ENCODE data around the gene HSPB2.
A peak's percentile ranks its signal among the peaks of the same experiment; 100 is the strongest.
"Not testable (repeated sequence)": the region's sequence is repeated elsewhere in the genome, so short reads cannot be mapped to it uniquely, and the experiment has no call there.

HSPB2 gene

DNA sequence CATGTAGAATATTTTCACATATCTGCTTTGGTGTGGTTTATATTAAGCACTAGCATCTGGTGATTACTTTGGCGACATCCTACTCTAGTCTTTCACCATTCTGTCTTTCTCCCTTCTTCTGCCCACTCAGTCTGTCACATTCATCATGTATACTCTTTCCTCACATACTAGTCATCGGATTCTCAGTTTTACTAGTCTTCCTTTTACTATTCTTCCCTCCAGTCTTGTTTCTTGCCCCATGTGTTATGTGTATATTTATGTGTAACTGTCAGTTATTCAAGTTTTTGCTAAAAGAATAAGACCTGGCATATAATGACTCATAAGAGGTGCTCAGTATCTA is 20.0 kb downstream of the HSPB2 start:
- no peaks in the 10 kb centered on the region for H3K36me3 ChIP-seq (ENCODE audit: insufficient read depth, low read length)
- no peaks in the 10 kb centered on the region for H3K9me3 ChIP-seq (replicated peaks; ENCODE audit: low read length)
- H3K4me3 ChIP-seq (ENCODE audit: low read length) = no peak overlapping the region
- no peaks in the 10 kb centered on the region for H3K27me3 ChIP-seq (ENCODE audit: control insufficient read depth, insufficient read depth, low read length)
- no peak overlapping the region for H3K4me2 ChIP-seq (ENCODE audit: low read length)
- H3K9ac ChIP-seq (ENCODE audit: low read depth, low read length) = no peak overlapping the region
- H3K4me1 ChIP-seq (ENCODE audit: control insufficient read depth, insufficient read depth, low read length) = peaks cover 26% of the 10 kb centered on the region

DNA sequence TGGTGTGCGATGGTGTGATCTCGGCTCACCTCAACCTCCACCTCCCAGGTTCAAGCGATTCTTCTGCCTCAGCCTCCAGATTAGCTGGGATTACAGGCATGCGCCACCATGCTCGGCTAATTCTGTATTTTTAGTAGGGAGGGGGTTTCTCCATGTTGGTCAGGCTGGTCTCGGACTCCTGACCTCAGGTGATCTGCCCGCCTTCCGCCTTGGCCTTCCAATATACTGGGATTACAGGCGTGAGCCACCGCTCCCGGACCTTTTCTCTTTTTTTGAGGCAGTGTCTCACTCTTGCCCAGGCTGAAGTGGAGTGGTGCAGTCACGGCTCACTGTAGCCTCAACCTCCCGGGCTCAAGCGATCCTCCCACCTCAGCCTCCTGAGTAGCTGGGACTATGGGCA is 20.6 kb downstream of the HSPB2 start:
- H3K4me2 ChIP-seq (ENCODE audit: low read length); H3K36me3 ChIP-seq (ENCODE audit: insufficient read depth, low read length); H3K27me3 ChIP-seq (ENCODE audit: control insufficient read depth, insufficient read depth, low read length); H3K9ac ChIP-seq (ENCODE audit: low read depth, low read length); H3K4me3 ChIP-seq (ENCODE audit: low read length); H3K9me3 ChIP-seq (replicated peaks; ENCODE audit: low read length): not testable (repeated sequence)
- peaks cover 31% of the 10 kb centered on the region for H3K4me1 ChIP-seq (ENCODE audit: control insufficient read depth, insufficient read depth, low read length)

DNA sequence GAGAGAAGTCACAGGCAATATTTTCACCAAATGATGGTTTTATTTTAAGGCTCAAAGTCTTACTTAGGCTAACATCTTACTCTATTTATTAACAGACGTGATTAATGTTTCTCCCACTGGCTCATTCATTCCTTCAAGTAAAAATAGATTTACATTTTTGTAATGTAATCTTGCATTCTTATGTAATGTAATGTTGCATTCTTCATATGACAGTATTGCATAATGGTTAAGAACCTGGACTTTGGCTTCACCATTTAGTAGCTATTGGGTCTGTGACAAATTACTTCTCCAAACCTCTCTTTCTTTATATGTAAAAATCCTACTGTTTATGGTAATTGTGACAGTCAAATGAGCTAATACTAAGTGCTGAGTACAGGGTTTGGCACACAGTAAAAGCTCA is 21.3 kb downstream of the HSPB2 start:
- no peaks in the 10 kb centered on the region for H3K9me3 ChIP-seq (replicated peaks; ENCODE audit: low read length)
- H3K9ac ChIP-seq (ENCODE audit: low read depth, low read length) = no peak overlapping the region
- no peak overlapping the region for H3K4me2 ChIP-seq (ENCODE audit: low read length)
- H3K4me1 ChIP-seq (ENCODE audit: control insufficient read depth, insufficient read depth, low read length) = peaks cover 38% of the 10 kb centered on the region
- no peaks in the 10 kb centered on the region for H3K27me3 ChIP-seq (ENCODE audit: control insufficient read depth, insufficient read depth, low read length)
- H3K4me3 ChIP-seq (ENCODE audit: low read length) = no peak overlapping the region
- no peaks in the 10 kb centered on the region for H3K36me3 ChIP-seq (ENCODE audit: insufficient read depth, low read length)

DNA sequence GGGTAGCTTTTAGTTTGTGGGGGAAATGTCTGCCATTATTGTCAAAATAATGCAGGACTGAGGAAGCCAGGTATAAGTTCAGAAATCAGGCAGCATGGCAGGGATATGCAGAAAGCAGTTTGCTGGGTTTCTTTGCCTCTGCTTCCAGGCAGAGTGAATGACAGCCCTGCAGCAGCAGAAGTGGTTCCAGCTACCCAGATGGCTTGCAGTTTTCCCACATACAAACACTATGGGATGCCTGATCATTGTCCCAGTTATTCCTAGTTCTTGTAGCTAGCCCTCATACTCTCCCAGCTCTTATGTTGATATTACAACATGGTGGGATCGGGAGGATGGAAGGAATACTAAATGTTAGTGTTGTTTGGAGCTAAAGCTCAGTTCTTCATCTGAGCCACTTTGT is 21.8 kb downstream of the HSPB2 start:
- Histone ChIP-seq H3K27me3 (ENCODE audit: control insufficient read depth, insufficient read depth, low read length) (no peaks in the 10 kb centered on the region), H3K9me3 (replicated peaks; ENCODE audit: low read length) (no peaks in the 10 kb centered on the region), H3K9ac (ENCODE audit: low read depth, low read length) (no peak overlapping the region), H3K4me1 (ENCODE audit: control insufficient read depth, insufficient read depth, low read length) (peaks cover 42% of the 10 kb centered on the region), H3K36me3 (ENCODE audit: insufficient read depth, low read length) (no peaks in the 10 kb centered on the region), H3K4me3 (ENCODE audit: low read length) (no peak overlapping the region), H3K4me2 (ENCODE audit: low read length) (no peak overlapping the region)

DNA sequence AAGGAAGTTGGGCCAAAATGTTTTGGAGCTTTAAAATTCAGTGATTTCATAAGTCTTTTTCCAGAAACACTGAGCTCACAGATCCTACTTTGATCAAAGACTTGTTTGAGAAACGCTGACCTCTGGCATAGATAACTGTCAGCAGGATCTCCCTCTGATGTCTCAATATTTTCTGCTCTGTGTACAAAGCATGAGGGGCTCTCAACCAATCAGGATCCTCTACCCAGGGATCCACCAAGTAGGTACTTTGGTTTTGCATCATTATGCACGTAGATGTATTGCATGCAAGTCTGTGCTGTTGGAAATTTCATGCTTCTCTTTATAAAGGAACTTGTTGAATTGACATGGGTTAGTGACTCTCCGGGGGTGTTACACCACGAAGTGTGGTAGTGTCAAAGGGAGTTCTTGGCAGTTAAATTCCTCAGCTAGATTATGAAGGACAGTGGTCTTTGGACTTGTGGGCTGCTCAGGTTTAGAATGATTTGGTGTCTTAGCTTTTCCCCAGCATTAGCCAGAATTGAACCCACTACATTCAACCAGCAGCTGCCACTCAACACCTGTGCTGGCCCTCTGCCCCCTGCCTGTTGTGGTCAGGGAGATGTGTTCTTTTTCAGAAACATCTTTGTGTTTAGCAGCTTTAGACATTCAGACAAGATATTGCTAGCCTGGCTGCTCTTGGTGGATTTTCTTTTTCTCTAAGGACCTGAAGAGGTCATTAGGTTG is 22.9 kb downstream of the HSPB2 start:
- Histone ChIP-seq H3K9ac (ENCODE audit: low read depth, low read length) (peak overlapping the region; percentile 64), H3K4me2 (ENCODE audit: low read length) (peak overlapping the region; percentile 89), H3K36me3 (ENCODE audit: insufficient read depth, low read length) (no peaks in the 10 kb centered on the region), H3K4me1 (ENCODE audit: control insufficient read depth, insufficient read depth, low read length) (peaks cover 54% of the 10 kb centered on the region), H3K27me3 (ENCODE audit: control insufficient read depth, insufficient read depth, low read length) (no peaks in the 10 kb centered on the region), H3K9me3 (replicated peaks; ENCODE audit: low read length) (no peaks in the 10 kb centered on the region), H3K4me3 (ENCODE audit: low read length) (no peak overlapping the region)

DNA sequence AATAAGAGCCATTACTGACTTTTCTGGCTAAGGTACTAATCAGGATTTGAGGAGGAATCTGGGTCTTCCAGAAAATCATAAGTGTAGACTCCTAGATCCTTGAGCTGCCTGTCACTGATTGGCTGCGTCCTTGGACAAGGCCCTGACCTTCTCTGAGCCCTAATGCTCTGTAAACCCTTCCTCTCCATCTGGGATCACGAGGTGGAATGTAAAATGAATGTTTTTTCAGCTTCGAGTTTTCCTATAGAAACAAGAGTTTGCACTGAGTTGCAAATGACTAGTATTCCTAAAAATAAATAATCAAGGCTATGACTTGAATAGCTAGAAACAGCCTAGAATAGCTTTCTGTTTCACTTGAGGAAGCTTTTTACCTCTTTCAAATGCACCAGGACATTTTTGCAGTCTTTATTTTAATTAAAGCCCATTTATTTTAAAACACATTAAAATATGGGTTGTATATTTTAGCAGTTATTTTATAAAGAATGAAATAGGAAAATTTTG is 23.6 kb downstream of the HSPB2 start:
- Histone ChIP-seq H3K36me3 (ENCODE audit: insufficient read depth, low read length) (no peaks in the 10 kb centered on the region), H3K9ac (ENCODE audit: low read depth, low read length) (peak overlapping the region; percentile 64), H3K9me3 (replicated peaks; ENCODE audit: low read length) (no peaks in the 10 kb centered on the region), H3K4me1 (ENCODE audit: control insufficient read depth, insufficient read depth, low read length) (peaks cover 60% of the 10 kb centered on the region), H3K4me2 (ENCODE audit: low read length) (peak overlapping the region; percentile 89), H3K4me3 (ENCODE audit: low read length) (peak overlapping the region; percentile 85), H3K27me3 (ENCODE audit: control insufficient read depth, insufficient read depth, low read length) (no peaks in the 10 kb centered on the region)

DNA sequence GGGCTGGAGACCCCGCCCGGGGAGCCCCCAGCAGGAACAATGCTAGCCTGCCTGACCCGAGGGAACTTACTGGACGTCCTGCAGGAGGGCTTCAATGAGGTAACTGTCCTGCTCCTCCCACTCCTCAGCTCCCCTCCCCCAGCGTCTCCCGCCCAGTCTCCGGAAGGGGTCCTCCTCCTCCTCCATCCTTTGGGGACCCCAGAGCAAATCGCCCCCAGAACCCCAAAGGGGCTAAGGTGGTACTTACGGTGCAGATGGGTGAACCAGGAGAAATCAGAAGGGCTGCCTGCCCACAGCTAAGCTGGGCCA is 24.9 kb downstream of the HSPB2 start:
- no peaks in the 10 kb centered on the region for H3K9me3 ChIP-seq (replicated peaks; ENCODE audit: low read length)
- H3K4me1 ChIP-seq (ENCODE audit: control insufficient read depth, insufficient read depth, low read length) = peaks cover 73% of the 10 kb centered on the region
- no peaks in the 10 kb centered on the region for H3K27me3 ChIP-seq (ENCODE audit: control insufficient read depth, insufficient read depth, low read length)
- peak overlapping the region; percentile 64 for H3K9ac ChIP-seq (ENCODE audit: low read depth, low read length)
- peak overlapping the region; percentile 89 for H3K4me2 ChIP-seq (ENCODE audit: low read length)
- no peaks in the 10 kb centered on the region for H3K36me3 ChIP-seq (ENCODE audit: insufficient read depth, low read length)
- H3K4me3 ChIP-seq (ENCODE audit: low read length) = peak overlapping the region; percentile 85

DNA sequence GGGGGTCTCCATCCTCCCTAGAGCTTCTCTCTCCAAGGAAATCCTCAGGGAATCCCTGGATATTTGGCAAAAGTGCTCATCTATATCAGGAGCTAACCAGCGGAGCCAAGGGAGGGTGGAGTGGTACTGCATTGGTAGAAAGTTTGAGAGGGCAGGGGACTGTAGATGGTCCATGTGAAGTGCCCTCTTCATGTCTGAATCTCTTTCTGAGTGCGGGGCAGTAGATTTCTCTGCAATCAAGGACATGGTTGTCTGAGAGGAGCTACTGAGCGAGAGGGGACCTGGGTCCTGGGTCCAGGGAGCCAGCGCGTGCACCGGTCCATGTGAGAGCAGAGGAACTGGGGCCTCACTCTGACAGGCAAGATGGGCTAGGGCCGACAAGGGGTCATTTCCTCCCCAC is 25.3 kb downstream of the HSPB2 start:
- Histone ChIP-seq H3K4me2 (ENCODE audit: low read length) (peak overlapping the region; percentile 89), H3K4me1 (ENCODE audit: control insufficient read depth, insufficient read depth, low read length) (peaks cover 76% of the 10 kb centered on the region), H3K27me3 (ENCODE audit: control insufficient read depth, insufficient read depth, low read length) (no peaks in the 10 kb centered on the region), H3K36me3 (ENCODE audit: insufficient read depth, low read length) (no peaks in the 10 kb centered on the region), H3K9ac (ENCODE audit: low read depth, low read length) (peak overlapping the region; percentile 64), H3K4me3 (ENCODE audit: low read length) (peak overlapping the region; percentile 85), H3K9me3 (replicated peaks; ENCODE audit: low read length) (no peaks in the 10 kb centered on the region)

DNA sequence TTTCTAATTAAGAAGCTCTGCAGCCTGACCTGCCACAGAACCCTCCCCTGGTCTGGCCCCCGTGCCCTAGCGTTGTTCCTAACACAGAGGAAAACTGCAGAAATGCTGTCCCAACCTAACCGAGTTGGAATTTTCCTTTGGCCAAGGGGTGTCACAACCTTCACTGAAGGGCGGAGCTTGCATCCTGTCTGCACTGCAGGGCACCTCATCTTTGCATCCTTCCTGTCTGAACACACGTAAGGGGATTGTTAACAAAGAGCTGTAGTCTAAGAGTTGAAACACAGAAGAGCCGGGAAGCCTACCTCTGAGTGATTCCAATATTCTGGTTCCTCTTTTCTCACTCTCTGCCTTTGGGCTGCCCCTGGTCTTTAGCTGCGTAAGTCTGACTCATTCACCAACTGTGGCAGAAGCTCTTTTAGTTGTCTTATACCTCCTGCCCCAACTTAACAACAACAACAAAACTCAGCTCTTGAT is 26.2 kb downstream of the HSPB2 start:
- H3K4me2 ChIP-seq (ENCODE audit: low read length) = peak overlapping the region; percentile 89
- H3K36me3 ChIP-seq (ENCODE audit: insufficient read depth, low read length) = no peaks in the 10 kb centered on the region
- peaks cover 85% of the 10 kb centered on the region for H3K4me1 ChIP-seq (ENCODE audit: control insufficient read depth, insufficient read depth, low read length)
- H3K27me3 ChIP-seq (ENCODE audit: control insufficient read depth, insufficient read depth, low read length) = no peaks in the 10 kb centered on the region
- no peaks in the 10 kb centered on the region for H3K9me3 ChIP-seq (replicated peaks; ENCODE audit: low read length)
- H3K4me3 ChIP-seq (ENCODE audit: low read length) = peak overlapping the region; percentile 85
- H3K9ac ChIP-seq (ENCODE audit: low read depth, low read length) = peak overlapping the region; percentile 64

DNA sequence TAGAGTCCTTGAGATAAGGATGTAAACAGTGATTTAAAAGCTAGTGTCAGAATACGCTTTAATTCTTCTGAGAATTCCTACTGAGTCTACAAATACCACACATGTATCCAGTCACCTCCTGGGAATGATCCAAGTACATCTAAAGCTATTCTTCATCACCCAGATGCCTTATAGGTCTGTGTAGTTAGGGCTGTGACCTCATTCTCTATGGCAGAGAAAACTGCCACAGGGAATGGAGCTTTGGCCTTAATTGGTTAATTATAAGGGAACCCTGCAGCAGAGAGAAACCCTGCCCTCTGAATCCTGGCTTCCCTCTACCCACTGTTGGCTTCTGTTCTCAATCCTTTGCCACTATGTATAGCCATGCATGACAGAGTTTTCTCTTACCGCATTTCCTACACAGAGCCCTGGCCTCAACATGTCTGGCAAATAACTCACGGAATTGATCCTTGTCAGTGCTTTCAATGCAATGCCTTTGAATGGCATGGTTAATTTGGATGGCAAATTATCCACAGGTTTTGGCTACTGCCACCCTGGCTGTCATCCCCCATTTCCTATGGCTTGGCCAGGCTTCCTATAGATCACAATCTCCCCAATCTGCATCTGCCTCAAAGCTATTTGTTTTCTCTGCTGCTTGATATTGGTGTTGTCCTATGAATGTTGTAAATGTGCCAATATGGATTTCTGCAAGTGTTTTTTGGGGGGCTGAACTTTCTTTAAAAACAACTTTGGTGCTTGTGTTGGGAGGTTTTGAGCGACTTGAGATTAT is 27.5 kb downstream of the HSPB2 start:
- H3K4me3 ChIP-seq (ENCODE audit: low read length) = peak overlapping the region; percentile 12
- no peaks in the 10 kb centered on the region for H3K36me3 ChIP-seq (ENCODE audit: insufficient read depth, low read length)
- peak overlapping the region; percentile 64 for H3K9ac ChIP-seq (ENCODE audit: low read depth, low read length)
- no peaks in the 10 kb centered on the region for H3K27me3 ChIP-seq (ENCODE audit: control insufficient read depth, insufficient read depth, low read length)
- peak overlapping the region; percentile 89 for H3K4me2 ChIP-seq (ENCODE audit: low read length)
- peaks cover 89% of the 10 kb centered on the region for H3K4me1 ChIP-seq (ENCODE audit: control insufficient read depth, insufficient read depth, low read length)
- H3K9me3 ChIP-seq (replicated peaks; ENCODE audit: low read length) = no peaks in the 10 kb centered on the region

DNA sequence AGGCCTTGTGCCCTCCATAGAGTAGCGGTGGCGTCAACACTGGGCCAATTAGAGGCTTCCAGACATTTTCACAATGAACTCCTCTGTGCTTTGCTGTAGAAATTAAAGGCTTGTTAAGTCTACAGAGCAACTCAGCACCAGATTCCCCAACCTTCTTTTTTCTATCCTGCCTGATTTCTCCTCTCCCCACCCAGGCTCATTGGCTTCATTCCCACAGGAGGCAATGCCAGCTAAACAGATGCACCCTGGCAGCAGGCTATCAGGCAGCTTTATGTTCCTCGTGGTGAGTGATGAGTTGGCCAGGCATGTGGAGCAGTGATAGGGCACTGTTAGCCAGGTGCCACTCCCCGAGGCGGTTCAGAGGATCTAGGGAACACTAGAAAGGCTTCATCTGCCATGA is 29.4 kb downstream of the HSPB2 start:
- peak overlapping the region; percentile 29 for H3K4me2 ChIP-seq (ENCODE audit: low read length)
- H3K4me1 ChIP-seq (ENCODE audit: control insufficient read depth, insufficient read depth, low read length) = peaks cover 89% of the 10 kb centered on the region
- no peaks in the 10 kb centered on the region for H3K36me3 ChIP-seq (ENCODE audit: insufficient read depth, low read length)
- no peaks in the 10 kb centered on the region for H3K9me3 ChIP-seq (replicated peaks; ENCODE audit: low read length)
- peak overlapping the region; percentile 83 for H3K9ac ChIP-seq (ENCODE audit: low read depth, low read length)
- no peaks in the 10 kb centered on the region for H3K27me3 ChIP-seq (ENCODE audit: control insufficient read depth, insufficient read depth, low read length)
- H3K4me3 ChIP-seq (ENCODE audit: low read length) = no peak overlapping the region

DNA sequence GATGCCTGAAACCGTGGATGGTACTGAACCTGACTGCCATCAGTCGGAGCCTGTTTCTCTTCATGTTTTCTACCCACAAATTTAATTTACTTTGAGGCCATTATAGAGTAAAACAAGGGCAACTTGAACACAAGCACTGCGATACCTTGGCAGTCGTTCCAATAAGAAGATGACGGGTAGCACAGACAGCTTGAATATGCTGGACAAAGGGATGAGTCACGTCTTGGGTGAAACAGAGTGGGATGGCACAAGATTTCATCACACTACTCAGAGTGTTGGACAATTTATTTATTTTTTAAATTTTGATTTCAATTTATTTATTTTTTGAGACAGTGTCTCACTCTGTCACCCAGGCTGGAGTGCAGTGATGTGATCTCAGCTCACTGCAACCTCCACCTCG is 30.3 kb downstream of the HSPB2 start:
- Histone ChIP-seq H3K9ac (ENCODE audit: low read depth, low read length) (peak overlapping the region; percentile 83), H3K4me3 (ENCODE audit: low read length) (no peak overlapping the region), H3K27me3 (ENCODE audit: control insufficient read depth, insufficient read depth, low read length) (no peaks in the 10 kb centered on the region), H3K4me1 (ENCODE audit: control insufficient read depth, insufficient read depth, low read length) (peaks cover 87% of the 10 kb centered on the region), H3K36me3 (ENCODE audit: insufficient read depth, low read length) (no peaks in the 10 kb centered on the region), H3K4me2 (ENCODE audit: low read length) (peak overlapping the region; percentile 29), H3K9me3 (replicated peaks; ENCODE audit: low read length) (no peaks in the 10 kb centered on the region)
